Uterus (tissue), 4 donors: ENCODE data around the gene TCP1. TPM values are rescaled to one million over a fixed set of nuclear protein-coding genes. Genes with fewer than 3 reads are reported as not detected.
A peak's percentile ranks its signal among the peaks of the same experiment; 100 is the strongest.
"Not testable (repeated sequence)": the region's sequence is repeated elsewhere in the genome, so short reads cannot be mapped to it uniquely, and the experiment has no call there.

ENCODE experiments used
- DNase-seq, 2 donors: peaks; one replicate each; pipeline ENCODE4 v3.0.0-alpha.2; 2019 to 2020
- H3K27ac ChIP-seq, 2 donors: fragments of 200-600 bp; sonication (generic); 1 replicate in 1 of 2; 2 replicates in 1 of 2; pipeline ENCODE4 v1.5.1; 2016 to 2018
- H3K27me3 ChIP-seq, 2 donors: fragments of 200-600 bp; sonication (generic); one replicate each; pipeline ENCODE4 v1.5.1; 2018 to 2019; ENCODE audit warnings: control low read depth in 1 of 2
- H3K36me3 ChIP-seq, 2 donors: fragments of 200-600 bp; sonication (generic); one replicate each; pipeline ENCODE4 v1.5.1; 2019; ENCODE audit warnings: control low read depth in 1 of 2
- H3K4me1 ChIP-seq, 2 donors: fragments of 200-600 bp; sonication (generic); one replicate each; pipeline ENCODE4 v1.5.1; 2018 to 2019; ENCODE audit warnings: control low read depth in 1 of 2
- H3K4me3 ChIP-seq, 2 donors: fragments of 200-600 bp; sonication (generic); 1 replicate in 1 of 2; 2 replicates in 1 of 2; pipeline ENCODE4 v1.5.1; 2018 to 2019; ENCODE audit warnings: mild to moderate bottlenecking in 1 of 2
- H3K9me3 ChIP-seq, 2 donors: fragments of 200-600 bp; sonication (generic); one replicate each; pipeline ENCODE4 v1.5.1; 2019; ENCODE audit warnings: control low read depth in 1 of 2
- POLR2A ChIP-seq, 2 donors: fragments of 450-650 bp; IDR thresholded peaks; one replicate each; pipeline ENCODE4 v1.6.1; 2016; ENCODE audit warnings: antibody characterized with exemption in 2 of 2, mild to moderate bottlenecking in 1 of 2, moderate library complexity in 1 of 2
- intact Hi-C: fragments of 100-400 bp; cut with DNase I; formaldehyde crosslinking; loops from one replicate; pipeline ENCODE4 v1.15.1; 2023; ENCODE audit warnings: low total_unique reads
- total RNA-seq, 4 donors: library from RNA; depleted of rRNA in 3 of 4; stranded (reverse); fragments of >200 nt in 3 of 4; gene quantifications; one replicate each; pipeline versions ENCODE4 v1.1.0 to v1.2.4, GENCODE V29; 2014 to 2023
- TF ChIP-seq, protein P1 (sequence below), 4 experiments: fragments of 200-600 bp in 2 of 4; fragments of 450-650 bp in 2 of 4; sonication (generic) in 2 of 4; IDR thresholded peaks; one replicate each; pipeline ENCODE4 v1.5.1; 2016 to 2019; ENCODE audit warnings: antibody characterized with exemption in 4 of 4, mild to moderate bottlenecking in 2 of 4, moderate library complexity in 1 of 4
- donor health status: DM: yes; HTN: yes; CAD: no.

TCP1 gene
- total RNA-seq, 4 donors from 2014 or later = 109 to 241 (median 170) TPM

- no peak for TF ChIP-seq POLR2A (IDR thresholded peaks at IDR 0.05)
- TF ChIP-seq, protein P1, sequence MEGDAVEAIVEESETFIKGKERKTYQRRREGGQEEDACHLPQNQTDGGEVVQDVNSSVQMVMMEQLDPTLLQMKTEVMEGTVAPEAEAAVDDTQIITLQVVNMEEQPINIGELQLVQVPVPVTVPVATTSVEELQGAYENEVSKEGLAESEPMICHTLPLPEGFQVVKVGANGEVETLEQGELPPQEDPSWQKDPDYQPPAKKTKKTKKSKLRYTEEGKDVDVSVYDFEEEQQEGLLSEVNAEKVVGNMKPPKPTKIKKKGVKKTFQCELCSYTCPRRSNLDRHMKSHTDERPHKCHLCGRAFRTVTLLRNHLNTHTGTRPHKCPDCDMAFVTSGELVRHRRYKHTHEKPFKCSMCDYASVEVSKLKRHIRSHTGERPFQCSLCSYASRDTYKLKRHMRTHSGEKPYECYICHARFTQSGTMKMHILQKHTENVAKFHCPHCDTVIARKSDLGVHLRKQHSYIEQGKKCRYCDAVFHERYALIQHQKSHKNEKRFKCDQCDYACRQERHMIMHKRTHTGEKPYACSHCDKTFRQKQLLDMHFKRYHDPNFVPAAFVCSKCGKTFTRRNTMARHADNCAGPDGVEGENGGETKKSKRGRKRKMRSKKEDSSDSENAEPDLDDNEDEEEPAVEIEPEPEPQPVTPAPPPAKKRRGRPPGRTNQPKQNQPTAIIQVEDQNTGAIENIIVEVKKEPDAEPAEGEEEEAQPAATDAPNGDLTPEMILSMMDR (IDR thresholded peaks at IDR 0.05) = no peak
- H3K27ac ChIP-seq = peak overlapping the region in 1 of 2 donors; percentile 46
- no peaks in the 10 kb centered on the region for H3K4me1 ChIP-seq
- intact Hi-C loops = no loop called here
- no peaks in the 10 kb centered on the region for H3K9me3 ChIP-seq
- H3K27me3 ChIP-seq = no peaks in the 10 kb centered on the region
- H3K4me3 ChIP-seq = no peak overlapping the region
- H3K36me3 ChIP-seq = no peaks in the 10 kb centered on the region
- DNase-seq = no peak
Observed at GRCh38 chr6:159829526-159829925, 40.1 kb upstream of the TCP1 start.

DNA sequence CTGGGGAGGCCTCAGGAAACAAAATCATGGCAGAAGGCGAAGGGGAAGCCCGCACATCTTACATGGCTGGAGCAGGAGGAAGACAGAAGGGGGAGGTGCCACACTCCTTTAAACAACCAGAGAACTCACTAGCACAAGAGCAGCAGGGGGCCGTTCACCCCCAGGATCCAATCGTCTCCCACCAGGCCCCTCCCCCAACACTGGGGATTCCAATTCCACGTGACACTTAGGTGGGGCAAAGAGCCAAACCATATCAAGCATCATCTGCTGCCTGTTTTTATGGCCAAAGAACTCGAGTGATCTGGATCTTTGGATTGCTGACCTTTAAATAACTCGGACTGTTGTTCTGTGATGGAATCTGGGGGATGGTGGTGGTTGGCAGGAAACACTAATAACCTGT lies 38.7 kb upstream of the TCP1 start:
- no peaks in the 10 kb centered on the region for H3K4me1 ChIP-seq
- H3K27me3 ChIP-seq = no peaks in the 10 kb centered on the region
- intact Hi-C loops = no loop called here
- H3K27ac ChIP-seq = peak overlapping the region; percentile 9 to 50
- H3K36me3 ChIP-seq = no peaks in the 10 kb centered on the region
- H3K4me3 ChIP-seq = no peak overlapping the region
- peak; percentile 41 to 48 for DNase-seq
- no peak for TF ChIP-seq POLR2A (IDR thresholded peaks at IDR 0.05)
- TF ChIP-seq, protein P1 (IDR thresholded peaks at IDR 0.05) = no peak
- no peaks in the 10 kb centered on the region for H3K9me3 ChIP-seq

- DNase-seq = no peak
- Histone ChIP-seq H3K27ac (peak overlapping the region in 1 of 2 donors; percentile 50), H3K27me3 (no peaks in the 10 kb centered on the region), H3K4me3 (no peak overlapping the region), H3K9me3 (no peaks in the 10 kb centered on the region), H3K4me1 (no peaks in the 10 kb centered on the region), H3K36me3 (no peaks in the 10 kb centered on the region)
- TF ChIP-seq, protein P1 (IDR thresholded peaks at IDR 0.05) = no peak
- no peak for TF ChIP-seq POLR2A (IDR thresholded peaks at IDR 0.05)
- intact Hi-C loops = no loop called here
Observed at GRCh38 chr6:159826968-159827647, 37.7 kb upstream of the TCP1 start.

GRCh38 chr6:159826004-159826403 lies 36.6 kb upstream of the TCP1 start:
- TF ChIP-seq, protein P1 (IDR thresholded peaks at IDR 0.05) = no peak
- TF ChIP-seq POLR2A (IDR thresholded peaks at IDR 0.05) = no peak
- no peaks in the 10 kb centered on the region for H3K4me1 ChIP-seq
- intact Hi-C loops = no loop called here
- no peaks in the 10 kb centered on the region for H3K27me3 ChIP-seq
- H3K36me3 ChIP-seq = no peaks in the 10 kb centered on the region
- no peak overlapping the region for H3K4me3 ChIP-seq
- no peaks in the 10 kb centered on the region for H3K9me3 ChIP-seq
- no peak for DNase-seq
- H3K27ac ChIP-seq = no peak overlapping the region

DNA sequence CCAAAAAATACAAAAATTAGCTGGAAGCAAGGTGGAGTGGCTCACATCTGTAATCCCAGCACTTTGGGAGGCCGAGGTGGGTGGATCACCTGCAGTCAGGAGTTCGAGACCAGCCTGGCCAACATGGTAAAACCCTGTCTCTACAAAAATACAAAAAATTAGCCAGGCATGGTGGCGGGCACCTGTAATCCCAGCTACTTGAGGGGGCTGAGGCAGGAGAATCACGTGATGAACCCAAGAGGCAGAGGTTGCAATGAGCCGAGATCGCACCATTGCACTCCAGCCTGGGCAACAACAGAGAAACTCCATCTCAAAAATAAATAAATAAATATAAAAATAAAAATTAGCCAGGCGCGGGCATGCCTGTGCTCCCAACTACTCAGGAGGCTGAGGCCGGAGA lies 35.3 kb upstream of the TCP1 start:
- H3K4me3 ChIP-seq, H3K27me3 ChIP-seq, H3K27ac ChIP-seq, DNase-seq, H3K9me3 ChIP-seq, H3K36me3 ChIP-seq, H3K4me1 ChIP-seq, intact Hi-C loops: not testable (repeated sequence)

DNA sequence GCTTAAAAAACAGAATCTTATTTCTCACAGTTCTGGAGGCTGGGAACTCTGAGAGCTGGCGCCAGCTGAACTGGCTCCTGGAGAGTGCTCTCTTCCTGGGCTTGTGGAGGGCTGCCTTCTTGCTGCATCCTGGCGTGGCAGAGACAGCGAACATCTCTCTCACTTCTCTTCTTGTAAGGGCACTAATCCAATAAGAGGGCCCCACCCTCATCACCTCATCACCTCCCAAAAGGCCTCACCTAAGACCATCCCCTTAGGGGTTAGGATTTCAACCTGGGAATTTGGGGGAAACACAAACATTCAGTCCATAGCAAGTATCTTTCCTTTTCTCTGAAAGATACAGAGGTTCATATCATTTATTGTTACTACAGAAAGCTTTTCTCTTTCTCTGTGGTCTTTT lies 34.6 kb upstream of the TCP1 start:
- H3K4me3 ChIP-seq = no peak overlapping the region
- no peak for TF ChIP-seq POLR2A (IDR thresholded peaks at IDR 0.05)
- TF ChIP-seq, protein P1 (IDR thresholded peaks at IDR 0.05) = no peak
- no peaks in the 10 kb centered on the region for H3K4me1 ChIP-seq
- H3K27ac ChIP-seq = no peak overlapping the region
- no peak for DNase-seq
- intact Hi-C loops = no loop called here
- no peaks in the 10 kb centered on the region for H3K36me3 ChIP-seq
- no peaks in the 10 kb centered on the region for H3K27me3 ChIP-seq
- H3K9me3 ChIP-seq = no peaks in the 10 kb centered on the region
